ENCODE data around the gene STK32C.
A peak's percentile ranks its signal among the peaks of the same experiment; 100 is the strongest.

STK32C gene

GRCh38 chr10:132264306-132264950 lies 43.3 kb downstream of the STK32C start:
- DNase-seq: no peak

GRCh38 chr10:132263866-132264265 lies 43.9 kb downstream of the STK32C start:
- DNase-seq: no peak

DNA sequence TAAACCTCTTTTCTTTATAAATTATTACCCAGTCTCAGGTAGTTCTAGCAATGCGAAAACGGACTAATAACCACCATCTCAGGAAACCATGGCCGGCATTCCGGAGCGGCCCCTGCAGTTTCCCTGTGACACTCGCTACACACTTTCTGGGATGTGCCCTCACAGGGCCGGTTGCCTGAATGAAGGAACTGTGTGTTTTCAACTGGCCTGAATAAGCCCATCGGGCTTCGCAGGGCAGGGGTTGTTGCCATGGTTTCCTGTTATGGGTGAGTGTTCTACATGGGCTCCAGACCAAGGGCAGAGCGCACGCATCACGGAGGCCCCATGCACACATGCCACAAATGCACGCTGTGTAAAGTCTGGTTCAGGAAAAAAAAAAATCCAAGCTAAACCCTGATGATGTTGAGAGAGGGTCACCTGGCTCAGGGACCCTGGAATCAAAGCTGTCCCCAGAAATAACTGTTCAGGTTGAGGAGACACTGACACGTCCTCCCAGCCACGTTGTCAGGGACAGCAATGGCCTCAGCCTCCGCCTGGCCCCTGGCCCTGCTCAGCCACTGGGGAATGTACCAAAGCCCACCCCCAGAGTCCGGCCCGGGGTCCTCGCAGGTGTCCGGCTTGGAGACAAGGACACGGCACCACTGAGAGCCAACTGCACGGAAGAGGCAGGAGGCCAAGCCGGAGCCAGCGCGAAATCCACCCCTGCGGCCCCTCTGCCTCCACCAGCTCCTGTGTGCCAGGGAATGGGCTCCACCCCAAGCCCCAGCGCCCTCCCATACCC lies 47.9 kb downstream of the STK32C start:
- DNase-seq: no peak

DNA sequence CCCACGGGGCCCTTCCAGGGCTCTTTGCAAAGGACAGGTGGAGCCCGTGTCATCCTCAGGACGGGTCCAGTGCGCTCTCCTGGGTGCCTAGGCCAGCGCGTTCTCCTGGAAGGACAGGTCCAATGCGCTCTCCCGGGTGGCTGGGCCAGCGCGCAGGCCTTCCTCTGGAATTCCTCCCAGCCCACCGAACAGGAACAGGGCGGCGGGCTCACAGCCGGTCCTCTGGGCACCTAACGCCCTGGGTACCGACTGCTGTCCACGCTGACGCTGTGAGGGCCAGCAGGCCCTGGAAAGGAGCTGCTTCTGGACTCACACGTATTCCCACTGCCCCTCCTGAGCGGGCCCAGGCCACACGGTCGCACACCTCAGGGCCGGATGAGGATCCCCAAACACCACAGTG lies 49.3 kb downstream of the STK32C start:
- DNase-seq: no peak

DNA sequence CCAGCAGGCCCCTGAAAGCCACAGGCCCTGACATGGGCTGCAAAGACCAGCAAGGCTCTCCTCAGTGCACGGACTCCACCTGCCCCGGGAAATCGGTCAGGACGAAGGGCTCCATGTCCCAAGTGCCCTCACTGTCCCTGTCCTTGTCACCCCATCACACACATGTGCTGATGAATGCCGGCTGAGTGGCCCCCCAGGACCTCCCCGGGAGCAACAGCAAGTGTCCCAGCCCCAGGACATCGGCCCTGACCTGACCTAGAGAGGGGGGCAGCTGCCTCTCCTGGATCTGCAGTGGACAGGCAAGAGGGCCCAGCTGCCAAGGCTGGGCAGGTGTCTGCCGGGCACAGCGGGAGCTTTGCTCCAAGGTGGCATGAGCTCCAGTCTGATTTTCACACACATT lies 49.8 kb downstream of the STK32C start:
- no peak for DNase-seq

GRCh38 chr10:132257271-132257670 lies 50.5 kb downstream of the STK32C start:
- peak; percentile 62 for DNase-seq

DNA sequence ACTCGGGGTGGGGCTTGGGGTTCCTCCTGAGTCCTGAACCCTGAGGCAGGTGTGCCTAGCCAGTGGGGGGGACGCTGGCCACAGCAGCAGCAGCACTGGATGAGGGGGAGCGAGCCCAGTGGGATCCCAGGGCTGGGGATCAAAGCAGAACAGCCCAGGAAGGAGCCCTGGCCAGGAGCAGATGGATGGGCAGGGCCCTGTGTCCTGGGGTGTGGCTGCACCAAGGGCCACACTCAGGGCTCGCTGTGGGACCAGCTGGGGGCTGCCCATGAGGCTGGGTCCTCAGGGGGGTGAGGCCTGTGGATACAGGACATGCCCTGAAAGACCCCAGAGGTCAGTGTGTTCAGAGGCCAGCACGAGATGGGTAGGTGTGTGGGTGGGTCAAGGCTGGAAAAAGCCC lies 50.9 kb downstream of the STK32C start:
- no peak for DNase-seq

DNA sequence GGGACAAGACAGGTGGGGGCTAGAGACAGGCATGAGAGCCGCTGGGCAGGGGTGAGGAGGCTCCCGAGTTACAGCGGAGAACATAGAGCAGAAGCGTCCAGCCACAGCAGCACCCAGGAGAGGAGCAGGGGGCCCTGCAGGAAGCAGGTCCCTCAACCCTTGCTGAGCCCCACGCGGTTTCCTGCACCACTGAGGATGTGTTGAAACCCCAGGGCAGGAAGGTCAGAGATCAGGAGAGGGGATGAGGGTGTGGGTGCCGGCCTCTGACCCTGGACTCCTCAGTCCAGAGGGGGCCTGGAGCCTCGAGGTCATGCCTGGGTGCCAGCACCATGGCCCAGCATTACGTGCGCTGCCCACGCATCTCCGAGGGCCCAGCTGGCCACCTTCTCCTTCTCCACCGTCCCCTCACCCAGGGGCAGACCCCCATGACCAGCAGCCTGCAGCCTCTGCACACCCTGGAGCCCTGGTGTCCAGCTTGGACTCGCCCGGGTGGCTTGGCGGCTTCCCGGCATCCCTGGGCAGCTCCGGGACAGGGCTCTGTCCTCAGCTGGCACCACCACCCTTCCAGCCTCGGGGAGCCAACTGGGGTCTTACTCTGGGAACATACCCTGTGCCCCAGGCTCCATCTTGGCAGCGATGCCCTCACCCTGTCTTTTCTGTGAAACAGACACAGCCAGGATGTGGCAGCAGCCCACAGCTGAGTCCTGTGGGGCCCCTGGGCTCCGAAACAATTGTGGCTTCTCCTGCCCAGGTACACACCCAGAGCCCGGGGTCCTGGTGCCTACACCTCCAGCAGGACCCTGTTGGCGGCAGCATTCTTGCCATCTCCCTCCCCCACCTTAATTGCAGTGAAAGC lies 52.0 kb downstream of the STK32C start:
- peak; percentile 34 for DNase-seq

DNA sequence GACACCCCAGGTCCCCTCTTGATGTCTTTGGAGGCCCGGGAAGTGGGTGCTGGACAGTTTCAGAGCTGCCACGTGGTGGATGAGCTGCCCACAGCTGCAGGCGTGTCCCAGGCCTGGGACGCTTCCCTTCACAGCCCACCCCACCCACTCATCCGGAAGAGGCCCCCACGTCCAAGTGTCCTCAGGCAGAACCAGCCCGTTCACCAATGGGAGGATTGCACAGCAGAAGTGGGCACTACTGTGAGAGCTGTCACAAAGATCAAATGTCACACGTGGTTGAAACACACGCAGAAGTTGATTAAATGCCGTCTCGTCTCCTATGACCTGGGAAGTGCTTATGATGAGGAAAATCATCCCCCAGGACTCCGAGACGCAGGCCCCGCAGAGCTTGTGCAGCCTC lies 52.9 kb downstream of the STK32C start:
- DNase-seq: no peak

- no peak for DNase-seq
These were observed 54.6 kb downstream of the STK32C start for GRCh38 chr10:132253092-132253687.

GRCh38 chr10:132252412-132252811 lies 55.3 kb downstream of the STK32C start:
- DNase-seq: no peak

GRCh38 chr10:132251928-132252327 lies 55.8 kb downstream of the STK32C start:
- no peak for DNase-seq

DNA sequence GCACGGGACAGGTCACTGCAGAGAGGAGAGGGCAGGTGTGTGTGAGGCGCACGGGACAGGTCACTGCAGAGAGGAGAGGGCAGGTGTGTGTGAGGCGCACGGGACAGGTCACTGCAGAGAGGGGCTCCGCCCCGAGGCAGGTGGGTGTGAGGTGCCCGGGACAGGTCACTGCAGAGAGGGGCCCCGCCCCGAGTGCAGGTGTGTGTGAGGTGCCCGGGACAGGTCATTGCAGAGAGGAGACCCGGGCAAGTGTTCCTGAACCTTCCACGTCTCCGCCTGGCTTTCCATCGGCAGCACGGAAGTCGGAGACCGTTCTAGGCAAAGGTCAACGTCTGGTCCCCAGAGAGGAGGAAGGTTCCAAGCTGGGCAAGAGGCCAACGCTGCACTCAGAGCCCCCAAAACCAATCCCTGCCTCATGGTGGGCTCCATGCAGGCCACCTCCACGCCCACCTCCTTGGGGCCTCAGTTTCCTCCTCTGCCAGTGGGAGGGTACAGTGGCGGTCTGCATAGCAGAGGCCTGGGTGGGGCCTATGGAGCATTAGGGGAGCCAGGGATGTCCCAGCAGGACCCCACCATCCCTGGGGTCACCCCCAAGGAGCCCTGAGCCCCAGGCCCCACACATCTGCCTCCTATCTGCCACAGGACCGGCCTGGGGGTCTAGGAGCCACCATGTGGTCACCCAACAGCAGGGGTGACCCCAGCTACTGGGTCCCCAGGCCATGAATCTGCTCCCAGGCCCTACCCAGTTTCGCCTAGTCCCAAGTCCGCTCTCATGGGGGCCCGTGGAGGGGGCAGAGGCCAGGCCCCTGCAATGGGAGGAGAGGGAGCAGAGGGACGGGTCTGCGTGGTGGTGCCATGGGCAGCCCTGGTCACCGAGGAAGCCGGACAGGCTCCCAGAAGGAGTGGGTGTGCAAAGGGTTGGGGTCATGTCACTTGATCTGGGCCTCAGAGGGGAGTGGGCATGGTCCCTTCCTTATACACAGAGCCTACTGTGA lies 57.0 kb downstream of the STK32C start:
- DNase-seq: no peak

- no peak for DNase-seq
These were observed 57.9 kb downstream of the STK32C start for GRCh38 chr10:132249824-132250375.

GRCh38 chr10:132249226-132249724 lies 58.5 kb downstream of the STK32C start:
- no peak for DNase-seq

GRCh38 chr10:132248455-132249225 lies 59.1 kb downstream of the STK32C start:
- peak; percentile 63 for DNase-seq

- DNase-seq: no peak
These were observed 59.8 kb downstream of the STK32C start for GRCh38 chr10:132247943-132248342.

GRCh38 chr10:132246296-132246695 lies 61.5 kb downstream of the STK32C start:
- no peak for DNase-seq

DNA sequence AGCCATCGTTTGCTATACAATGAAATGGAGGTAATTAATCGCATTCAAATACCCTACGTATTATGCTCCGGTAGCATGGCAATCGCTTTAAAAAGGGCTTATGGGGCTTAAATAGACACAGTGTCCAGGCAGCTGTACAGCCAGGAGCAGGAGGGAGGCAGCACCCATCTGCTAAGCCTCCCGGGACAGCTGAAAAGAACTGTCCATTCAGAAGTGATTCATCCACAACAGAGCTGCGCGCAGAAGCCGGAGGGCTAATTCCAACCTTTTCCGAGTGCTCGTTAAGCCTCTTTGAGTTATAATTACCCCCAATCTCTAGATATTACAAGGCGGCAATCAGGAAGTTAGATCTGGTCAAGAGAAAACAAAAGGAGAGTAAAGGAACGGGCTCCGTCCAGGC lies 62.7 kb downstream of the STK32C start:
- DNase-seq: no peak

DNA sequence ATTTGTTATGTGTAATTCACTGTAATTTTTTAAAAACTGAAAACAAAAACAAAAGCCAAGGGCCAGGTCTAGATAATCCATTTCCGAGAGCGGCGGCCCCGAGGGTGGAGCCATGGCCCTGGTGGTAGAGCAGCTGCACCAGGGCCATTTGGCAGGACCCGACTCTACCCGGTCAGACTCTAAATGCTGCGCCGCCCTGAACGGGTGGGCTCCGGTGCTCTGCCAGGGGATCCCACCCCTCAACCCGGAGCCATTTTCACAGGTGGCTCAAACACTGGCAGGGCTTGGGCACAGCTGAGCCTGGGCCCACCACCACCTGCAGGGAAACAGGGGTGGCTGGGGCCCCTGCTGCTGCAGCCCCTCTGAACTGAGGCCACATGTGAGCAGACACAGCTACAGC lies 64.1 kb downstream of the STK32C start:
- no peak for DNase-seq

- DNase-seq: no peak
These were observed 64.6 kb downstream of the STK32C start for GRCh38 chr10:132243141-132243540.
